Mammary epithelial cell (primary cell): ENCODE measurements around the gene ANKRD34A.

Experiments
- EZH2 ChIP-seq: IDR thresholded peaks from 2 replicates; pipeline ENCODE4 v1.6.1; 2012; ENCODE audit warnings: low read length, inconsistent platforms, borderline replicate concordance
- TF ChIP-seq, protein P1 (sequence below), 2 donors: IDR thresholded peaks in 1 of 2; conservative IDR thresholded peaks in 1 of 2; 2 replicates each; pipeline ENCODE4 v1.5.1; 2011 to 2012; ENCODE audit warnings: inconsistent platforms in 2 of 2, low read length in 2 of 2, mild to moderate bottlenecking in 2 of 2, control low read depth in 1 of 2, low read depth in 1 of 2; ENCODE audit not compliant: insufficient read depth in 1 of 2; ENCODE audit errors: extremely low read depth in 1 of 2

DNA sequence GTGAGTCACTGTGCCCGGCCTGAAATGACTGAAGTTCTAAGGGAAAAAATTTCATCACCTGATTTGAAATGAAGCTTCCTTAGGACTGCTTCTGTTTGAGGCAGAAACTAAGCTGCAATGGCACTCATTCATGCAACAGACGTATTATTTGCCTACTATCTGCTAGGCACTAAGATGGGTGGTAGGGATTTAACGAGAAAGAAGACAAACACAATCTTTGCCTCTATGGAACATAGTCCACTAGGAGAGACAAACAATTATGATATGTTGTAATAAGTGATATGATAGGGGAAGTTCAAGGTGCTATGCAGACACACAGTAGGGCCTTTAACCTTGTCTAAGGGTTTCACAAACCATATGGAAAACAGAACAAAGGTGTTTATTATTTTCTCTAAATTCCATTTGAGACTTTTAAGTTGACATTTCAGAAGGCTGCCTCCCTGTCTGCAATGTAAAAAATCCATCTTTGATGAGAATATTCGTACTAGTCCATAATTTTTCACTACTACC lies 17.8 kb downstream of the ANKRD34A start:
- TF ChIP-seq EZH2: no peak
- TF ChIP-seq, protein P1, sequence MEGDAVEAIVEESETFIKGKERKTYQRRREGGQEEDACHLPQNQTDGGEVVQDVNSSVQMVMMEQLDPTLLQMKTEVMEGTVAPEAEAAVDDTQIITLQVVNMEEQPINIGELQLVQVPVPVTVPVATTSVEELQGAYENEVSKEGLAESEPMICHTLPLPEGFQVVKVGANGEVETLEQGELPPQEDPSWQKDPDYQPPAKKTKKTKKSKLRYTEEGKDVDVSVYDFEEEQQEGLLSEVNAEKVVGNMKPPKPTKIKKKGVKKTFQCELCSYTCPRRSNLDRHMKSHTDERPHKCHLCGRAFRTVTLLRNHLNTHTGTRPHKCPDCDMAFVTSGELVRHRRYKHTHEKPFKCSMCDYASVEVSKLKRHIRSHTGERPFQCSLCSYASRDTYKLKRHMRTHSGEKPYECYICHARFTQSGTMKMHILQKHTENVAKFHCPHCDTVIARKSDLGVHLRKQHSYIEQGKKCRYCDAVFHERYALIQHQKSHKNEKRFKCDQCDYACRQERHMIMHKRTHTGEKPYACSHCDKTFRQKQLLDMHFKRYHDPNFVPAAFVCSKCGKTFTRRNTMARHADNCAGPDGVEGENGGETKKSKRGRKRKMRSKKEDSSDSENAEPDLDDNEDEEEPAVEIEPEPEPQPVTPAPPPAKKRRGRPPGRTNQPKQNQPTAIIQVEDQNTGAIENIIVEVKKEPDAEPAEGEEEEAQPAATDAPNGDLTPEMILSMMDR (conservative IDR thresholded peaks at IDR 0.05 in 1 of 2, IDR thresholded peaks at IDR 0.05 in 1 of 2; ENCODE audit: extremely low read depth in 1 of 2, insufficient read depth in 1 of 2, low read depth in 1 of 2, low read length in 2 of 2): no peak
